Stimulated activated CD4-positive, alpha-beta T cell treated with anti-CD3 and anti-CD28 coated beads, Interleukin-15, amount 100 ng/mL, for 1 hour (primary cell): Measurements from ENCODE around the gene PANX2.

Source experiments
- DNase-seq, 2 donors: peaks; one replicate each; pipeline ENCODE4 v3.0.0-alpha.2; 2020; ENCODE audit warnings: low read depth in 1 of 2, low spot score in 1 of 2

PANX2 gene

DNA sequence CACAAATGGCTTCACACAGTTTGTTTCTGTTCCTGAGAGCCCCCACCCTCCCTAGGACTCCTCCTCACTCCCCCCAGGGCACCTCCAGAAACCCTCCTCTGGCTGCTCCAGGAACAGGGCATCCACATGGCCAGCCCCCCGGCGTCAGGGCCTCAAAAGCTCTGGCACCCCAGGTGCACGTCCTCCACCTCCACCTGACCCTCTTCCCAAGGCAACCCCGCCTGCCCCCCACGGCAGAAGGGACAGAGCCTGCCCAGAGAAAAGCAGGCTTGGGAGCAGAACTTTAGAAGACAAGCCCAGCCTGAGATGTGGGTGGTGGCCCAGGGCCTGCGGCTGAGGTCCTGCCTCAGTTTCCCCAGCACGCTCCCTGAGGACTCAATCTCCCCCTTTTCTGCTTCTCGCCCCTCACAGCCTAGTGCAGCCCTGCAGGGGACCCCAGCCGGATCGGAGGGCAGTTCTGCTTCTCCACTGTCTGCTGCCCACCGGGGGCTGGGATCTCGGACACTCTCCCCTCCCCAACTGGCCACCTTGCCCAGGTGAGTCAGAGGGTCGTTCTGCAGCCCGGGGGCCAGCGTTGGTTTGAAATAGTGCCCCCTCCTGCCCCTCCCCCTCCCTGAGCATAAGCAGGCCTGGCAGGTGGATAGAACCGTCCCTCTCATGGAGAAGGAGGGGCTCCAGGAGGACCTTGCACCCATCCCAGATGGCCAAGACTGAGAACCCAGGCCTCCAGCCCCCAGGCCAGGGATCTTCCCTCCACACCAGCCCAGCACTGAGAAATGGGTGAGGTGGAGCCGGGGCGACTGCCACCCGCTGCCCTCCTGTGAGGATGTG, 12.8 kb downstream of the PANX2 start:
- DNase-seq: no peak

GRCh38 chr22:50184004-50184901, 13.7 kb downstream of the PANX2 start:
- DNase-seq: no peak

DNA sequence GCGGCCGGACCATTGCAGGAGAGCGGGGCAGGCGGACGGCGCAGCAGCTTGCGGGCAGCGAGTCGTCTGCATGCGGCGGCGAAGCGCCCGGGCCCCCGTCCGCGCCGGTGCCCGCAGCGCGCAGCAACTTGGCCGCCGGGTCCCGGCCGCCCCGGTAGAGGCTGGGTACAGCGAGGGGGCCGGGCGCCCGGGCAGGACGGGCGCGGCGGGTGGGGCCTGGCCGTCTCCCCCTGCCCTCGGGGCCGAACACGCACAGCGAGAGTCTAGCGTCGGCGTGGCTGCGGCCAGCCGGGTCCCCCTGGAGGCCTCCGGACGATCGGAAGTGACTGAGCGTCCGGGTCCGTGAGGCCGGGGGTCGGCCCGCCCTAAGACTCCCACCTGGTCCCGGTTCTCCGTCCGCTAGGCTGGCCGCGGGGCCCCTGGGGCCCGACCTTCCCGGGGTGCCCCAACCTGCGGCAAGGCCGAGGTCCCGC, 14.4 kb downstream of the PANX2 start:
- no peak for DNase-seq

- peak; percentile 81 to 90 for DNase-seq
Measured at GRCh38 chr22:50185375-50186087, 15.0 kb downstream of the PANX2 start, which contains the start of gene TRABD. Gene TRABD, plus strand, starts transcription at chr22:50185913. Its CDS starts 7,148 bp downstream, at chr22:50193061.

DNA sequence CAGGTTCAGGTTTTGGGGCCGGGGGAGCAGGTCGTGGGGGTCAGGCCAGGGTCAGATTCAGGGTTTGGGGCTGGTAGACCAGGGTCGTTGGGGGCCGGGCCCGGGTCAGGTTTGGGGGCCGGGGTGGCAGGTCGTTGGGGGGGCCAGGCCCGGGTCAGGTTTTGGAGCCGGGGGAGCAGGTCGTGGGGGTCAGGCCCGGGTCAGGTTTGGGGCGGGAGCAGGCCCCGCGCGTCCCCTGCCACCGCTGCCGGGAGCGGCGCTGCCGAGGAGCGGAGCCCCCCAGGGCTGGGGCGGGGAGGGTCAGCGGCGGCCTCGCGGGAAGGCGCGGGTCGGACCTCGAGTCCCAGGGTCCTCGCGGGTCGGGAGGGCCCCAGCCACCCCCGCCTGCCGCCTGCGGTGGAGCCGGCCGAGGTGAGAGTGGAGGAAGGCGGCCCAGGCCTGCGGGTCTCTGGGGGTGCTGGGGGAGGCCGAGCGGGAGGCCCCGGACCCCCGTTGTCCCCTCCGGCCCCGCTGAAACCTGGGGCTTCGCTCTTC, 15.7 kb downstream of the PANX2 start:
- no peak for DNase-seq

DNA sequence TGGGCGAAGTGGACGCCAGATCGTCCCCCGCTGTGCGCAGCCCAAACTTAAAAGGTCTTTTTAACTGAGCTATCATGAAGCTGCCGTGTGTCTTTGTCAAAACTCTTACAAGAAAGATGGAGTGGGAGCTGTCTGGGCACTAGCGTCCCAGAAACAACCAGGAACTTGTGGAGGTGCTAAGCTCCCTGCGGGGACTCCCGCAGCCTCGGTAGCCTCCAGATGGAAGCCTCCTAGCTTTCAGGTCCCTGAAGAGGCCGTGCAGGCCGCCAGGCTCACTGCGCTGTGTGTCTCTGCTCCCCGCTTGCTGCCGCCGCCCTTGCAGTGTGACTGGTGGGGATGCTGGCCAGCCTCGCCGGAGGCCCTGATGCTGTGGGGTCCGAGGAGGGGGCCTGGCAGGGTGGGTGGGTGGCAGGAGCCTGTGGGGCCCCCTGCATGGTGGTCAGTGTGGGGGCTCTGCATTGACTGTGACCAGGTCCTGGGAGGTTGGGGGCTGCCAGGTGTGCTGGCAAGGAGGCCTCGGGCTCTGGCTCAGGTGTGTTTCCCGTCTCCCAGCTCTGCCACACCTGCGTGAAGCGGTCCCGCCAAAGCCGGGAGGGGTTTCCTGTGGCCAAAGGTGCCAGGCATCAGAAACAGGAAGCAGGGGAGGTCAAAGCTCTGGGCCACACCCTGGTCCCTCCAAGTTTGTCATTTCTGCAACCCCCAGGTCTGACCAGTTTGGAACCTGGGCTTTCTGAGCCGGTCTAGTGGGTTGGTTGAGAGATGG, 16.4 kb downstream of the PANX2 start:
- no peak for DNase-seq

DNA sequence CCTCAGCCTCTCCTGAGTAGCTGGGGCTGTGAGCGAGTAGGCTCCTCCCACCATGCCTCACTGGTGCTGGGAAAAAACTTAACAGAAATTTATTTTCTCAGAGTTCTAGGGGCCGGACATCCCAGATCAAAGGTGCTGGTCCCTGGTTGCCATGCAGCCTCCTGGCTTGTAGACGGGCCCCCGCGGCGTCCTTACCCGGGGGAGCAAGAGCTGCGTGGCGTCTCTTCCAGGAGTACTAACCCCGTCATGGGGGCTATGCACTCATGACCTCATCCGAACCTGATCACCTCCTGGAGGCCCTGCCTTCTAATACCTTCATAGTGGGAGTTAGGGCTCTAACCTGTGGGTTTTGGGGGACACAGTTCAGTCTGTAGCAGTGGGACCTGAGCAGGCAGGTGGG, 17.8 kb downstream of the PANX2 start:
- DNase-seq: no peak

DNA sequence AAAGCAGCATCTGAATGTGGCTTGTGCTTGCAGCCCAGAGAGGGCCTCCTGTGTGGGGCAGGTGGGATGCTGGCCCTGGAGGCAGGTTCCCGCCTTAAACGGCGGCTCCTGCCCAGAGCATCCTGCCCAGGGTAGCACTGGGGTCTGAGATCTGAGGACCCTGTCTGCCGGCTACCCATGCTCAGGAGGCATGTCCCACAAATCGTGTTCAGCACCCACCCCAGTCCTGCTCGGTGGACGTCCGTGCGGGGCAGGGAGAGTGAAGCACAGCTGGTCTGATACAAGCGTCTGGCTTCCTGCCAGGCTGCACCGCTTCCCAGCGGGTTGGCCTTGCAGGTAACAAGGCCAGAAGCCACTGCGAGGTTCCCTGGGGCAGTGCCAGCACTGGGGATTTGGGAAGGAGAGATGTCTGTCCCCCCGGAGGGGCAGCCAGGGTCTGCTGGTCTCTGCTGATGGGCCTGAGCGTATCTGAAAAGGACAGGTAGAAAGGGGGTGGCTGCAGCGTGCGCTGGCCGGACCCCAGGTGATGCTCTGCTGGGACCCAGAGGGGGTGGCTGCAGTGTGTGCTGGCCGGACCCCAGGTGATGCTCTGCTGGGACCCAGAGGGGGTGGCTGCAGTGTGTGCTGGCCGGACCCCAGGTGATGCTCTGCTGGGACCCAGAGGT, 18.8 kb downstream of the PANX2 start:
- DNase-seq: no peak

GRCh38 chr22:50189849-50190181, 19.3 kb downstream of the PANX2 start:
- DNase-seq: no peak

DNA sequence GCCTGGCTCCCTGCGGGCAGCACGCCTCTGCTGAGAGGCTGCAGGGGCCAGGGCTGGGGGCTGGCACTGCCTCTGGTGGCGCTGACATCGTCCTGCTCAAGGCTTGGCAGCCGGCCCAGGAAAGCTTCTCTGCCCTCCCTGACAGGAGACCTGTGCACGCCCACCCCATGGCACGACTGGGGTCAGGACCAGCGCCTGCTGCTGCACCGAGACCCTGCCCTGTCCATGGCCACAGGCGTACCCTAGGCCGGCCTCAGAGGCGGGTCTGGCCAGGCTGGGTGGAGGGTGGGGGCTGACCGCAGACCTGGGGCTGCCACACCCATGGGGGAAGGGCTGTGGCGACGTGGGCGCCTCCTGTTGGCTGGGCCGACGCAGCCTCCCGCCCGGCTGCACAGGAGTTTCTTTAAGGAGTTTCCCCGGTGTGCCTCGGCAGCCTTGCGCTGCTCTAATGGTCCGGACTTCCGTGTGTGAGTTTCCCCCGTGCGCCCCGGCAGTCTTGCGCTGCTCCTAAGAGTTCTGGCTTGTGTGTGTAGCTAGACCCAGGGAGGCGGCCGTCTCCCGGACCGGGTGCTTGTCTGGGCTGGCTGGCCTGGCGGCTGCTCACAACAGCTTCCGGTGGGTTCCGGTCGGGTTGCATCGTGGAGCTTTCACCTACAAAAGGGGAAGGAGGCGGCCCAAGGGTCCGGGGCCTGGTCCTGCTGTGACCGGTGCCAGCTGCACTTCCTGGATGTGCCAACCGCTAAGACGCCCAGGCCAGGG, 19.8 kb downstream of the PANX2 start:
- DNase-seq: peak; percentile 59 to 69

DNA sequence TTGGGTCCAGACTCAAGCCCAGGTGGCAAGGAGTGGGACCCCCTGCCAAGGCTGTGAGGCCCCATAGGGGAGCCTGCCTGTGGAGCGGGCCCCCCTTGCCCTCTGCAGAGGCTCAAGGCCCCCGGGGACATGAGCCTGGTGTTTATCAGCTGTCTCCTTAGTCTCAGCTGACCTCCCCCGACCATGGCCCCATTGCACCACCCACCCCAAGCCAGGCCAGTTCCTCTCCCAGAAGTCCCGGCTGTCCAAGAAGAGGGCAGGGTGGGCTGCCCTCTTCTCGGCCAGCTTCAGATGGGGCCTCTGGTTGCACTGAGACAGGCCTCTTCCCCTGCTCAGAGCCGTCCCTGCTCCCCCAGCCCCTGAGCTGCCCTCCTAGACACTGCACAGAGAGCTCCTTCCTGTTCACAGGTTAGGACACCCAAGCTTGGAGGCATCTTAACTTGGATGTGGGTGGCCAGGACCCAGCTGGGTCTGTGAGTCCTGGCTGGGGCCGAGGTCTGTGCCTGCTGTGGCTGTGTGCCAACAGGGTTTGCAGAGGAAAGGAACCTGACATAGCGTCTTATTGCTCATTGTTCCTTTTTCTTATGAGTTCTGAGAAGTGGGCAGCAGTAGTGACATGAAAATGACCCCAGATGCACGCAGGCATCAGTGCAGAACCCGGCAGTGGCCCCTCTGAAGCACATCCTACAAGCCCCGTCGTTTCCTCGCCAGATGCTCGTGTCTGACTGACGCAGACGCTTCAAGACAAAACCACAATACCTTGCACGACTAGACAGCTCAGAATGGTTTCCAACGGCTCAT, 20.6 kb downstream of the PANX2 start:
- peak; percentile 42 to 67 for DNase-seq

DNA sequence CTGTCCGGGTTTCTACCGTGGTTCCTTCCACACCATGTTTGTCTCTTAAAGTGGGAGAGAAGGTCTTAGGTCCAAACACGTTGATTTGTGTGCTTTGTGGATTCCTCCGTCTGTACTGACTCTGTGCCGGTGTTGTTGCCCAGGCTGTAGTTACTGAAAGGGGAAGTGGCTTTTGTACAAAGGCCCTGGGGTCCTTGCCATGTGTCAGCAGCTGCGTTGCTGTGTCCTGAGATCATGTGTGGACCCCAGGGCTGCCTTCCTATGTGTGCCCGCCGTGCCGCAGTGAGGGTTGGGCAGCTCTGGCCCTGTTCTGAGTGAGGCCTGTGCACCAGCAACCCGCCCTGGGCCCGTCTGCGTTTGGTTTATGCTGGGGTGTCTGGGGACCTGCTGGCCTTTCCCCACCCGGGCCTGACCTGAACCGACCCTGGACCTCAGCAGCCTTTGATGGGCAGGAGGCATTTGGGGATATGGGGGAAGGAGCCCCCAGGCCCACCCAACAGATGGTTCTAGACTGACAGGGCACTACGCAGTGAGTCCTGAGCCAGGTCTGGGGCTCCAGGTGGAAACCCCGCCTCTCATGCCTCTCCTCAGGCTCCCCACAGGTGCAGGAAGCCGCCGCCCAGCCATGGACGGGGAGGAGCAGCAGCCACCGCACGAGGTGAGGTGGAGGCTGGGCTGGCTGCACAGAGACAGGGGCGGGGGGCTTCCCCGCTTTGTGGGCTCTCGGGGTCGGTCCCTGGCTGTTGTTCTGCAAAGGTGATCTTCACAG, 22.1 kb downstream of the PANX2 start:
- DNase-seq: peak in 1 of 2 donors; percentile 30

DNA sequence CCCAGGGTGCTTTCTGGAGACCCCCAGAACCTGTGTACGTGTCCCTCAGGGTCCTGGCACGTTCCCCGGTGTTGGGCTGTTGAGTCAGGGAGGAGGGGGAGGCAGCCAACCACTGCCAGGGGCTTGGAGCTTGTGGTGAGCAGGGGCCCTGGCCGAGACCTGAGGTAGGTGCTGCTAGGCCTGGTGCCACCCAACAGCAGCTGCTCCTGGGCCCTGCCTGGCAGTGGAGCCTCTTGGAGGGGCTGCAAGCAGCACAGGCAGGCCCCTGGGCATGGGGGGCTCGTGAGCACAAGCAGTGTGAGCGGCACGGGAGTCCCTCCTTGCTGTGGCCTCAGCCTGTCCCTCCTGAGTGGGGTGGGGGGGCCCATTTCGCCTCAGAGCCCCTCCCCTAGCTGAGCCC, 23.1 kb downstream of the PANX2 start:
- DNase-seq: no peak

DNA sequence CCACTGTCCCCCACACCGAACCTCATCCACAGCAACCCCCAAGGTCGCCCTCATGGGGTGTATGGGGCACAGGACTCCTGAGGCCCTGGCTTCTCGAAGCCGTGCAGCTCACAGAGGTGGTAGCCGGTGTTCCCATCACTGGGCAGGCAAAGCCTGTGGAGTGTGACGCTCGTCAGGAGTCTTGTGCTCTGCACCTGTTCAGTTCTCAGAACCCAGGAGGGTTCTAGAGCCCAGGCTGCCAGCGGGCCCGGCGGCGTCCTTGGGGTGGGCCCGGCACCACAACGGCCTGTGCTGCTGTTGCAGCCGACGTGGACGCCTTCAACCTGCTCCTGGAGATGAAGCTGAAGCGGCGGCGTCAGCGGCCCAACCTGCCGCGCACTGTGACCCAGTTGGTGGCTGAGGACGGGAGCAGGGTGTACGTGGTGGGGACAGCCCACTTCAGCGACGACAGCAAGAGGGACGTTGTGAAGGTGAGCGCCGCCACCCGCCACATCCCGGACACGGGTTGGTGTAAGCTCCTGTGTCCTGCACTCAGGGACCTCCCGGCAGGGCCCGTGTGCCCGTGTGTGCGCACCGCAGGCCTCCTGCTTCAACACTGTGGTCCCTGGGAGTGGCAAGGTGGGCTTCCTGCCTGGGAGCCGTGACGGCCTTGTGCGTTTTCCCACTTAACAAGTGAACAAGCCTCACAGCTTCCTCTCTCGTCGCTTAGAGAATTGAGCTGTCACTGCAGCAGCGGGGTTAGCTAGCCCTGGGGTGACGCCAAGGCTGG, 23.7 kb downstream of the PANX2 start:
- no peak for DNase-seq

- DNase-seq: no peak
Measured at GRCh38 chr22:50196256-50196655, 25.7 kb downstream of the PANX2 start.

- no peak for DNase-seq
Measured at GRCh38 chr22:50197000-50197800, 26.7 kb downstream of the PANX2 start.
